KOPT-K1 (cell line): Measurements from ENCODE around the gene ROCK2.

Experiments used
- H3K27ac ChIP-seq: fragments of 200-600 bp; sonication (generic); 2 replicates; pipeline ENCODE4 v1.5.1; 2016; ENCODE audit warnings: antibody characterized with exemption, mild to moderate bottlenecking, low read depth, low read length; ENCODE audit not compliant: poor library complexity, severe bottlenecking
- H3K36me3 ChIP-seq: fragments of 200-600 bp; sonication (generic); 2 replicates; pipeline ENCODE4 v1.5.1; 2017; ENCODE audit warnings: antibody characterized with exemption, mild to moderate bottlenecking, low read length, moderate library complexity; ENCODE audit not compliant: insufficient read depth
- H3K9me3 ChIP-seq: fragments of 200-600 bp; sonication (generic); 2 replicates; pipeline ENCODE4 v1.5.1; 2017; ENCODE audit warnings: antibody characterized with exemption, low read length, mild to moderate bottlenecking; ENCODE audit not compliant: insufficient read depth, poor library complexity, severe bottlenecking

The ROCK2 gene

DNA sequence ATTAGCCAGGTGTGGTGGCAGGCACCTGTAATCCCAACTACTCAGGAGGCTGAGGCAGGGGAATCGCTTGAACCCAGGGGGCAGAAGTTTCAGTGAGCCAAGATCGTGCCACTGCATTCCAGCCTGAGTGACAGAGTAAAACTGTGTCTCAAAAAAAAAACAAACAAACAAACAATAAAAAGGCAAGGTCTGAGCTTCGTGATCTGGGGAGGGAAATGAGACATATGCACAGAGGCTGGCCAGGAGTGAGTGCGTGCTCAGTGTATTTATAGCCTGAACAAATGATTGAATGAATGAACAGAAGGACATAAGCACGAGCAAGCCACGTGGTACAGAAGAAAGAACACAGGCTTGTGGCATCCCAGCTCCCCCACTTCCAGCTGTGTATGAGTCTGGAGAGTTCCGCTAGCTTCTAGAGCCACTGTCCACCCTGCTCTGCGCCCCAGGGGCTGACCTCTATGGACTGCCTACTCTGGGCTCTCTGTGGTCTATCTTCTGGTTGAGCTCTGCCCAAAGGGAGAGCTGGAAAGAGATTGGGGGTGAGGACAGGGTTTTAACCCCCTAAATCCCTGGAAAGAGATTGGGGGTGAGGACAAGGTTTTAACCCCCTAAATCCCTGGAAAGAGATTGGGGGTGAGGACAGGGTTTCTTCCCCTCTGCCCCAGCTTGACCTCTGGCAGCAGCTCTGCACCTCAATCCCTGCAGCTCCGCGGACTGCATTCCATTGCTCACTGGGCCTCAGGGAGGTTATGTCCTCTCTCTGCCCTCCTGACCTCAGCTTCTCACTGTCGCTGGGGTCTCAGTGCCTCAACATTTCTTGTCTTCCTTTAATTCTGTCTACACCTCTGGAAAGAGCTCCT is 11.0 kb upstream of the ROCK2 start:
- Histone ChIP-seq H3K27ac (no peak overlapping the region), H3K36me3 (no peaks in the 10 kb centered on the region), H3K9me3 (no peaks in the 10 kb centered on the region)

DNA sequence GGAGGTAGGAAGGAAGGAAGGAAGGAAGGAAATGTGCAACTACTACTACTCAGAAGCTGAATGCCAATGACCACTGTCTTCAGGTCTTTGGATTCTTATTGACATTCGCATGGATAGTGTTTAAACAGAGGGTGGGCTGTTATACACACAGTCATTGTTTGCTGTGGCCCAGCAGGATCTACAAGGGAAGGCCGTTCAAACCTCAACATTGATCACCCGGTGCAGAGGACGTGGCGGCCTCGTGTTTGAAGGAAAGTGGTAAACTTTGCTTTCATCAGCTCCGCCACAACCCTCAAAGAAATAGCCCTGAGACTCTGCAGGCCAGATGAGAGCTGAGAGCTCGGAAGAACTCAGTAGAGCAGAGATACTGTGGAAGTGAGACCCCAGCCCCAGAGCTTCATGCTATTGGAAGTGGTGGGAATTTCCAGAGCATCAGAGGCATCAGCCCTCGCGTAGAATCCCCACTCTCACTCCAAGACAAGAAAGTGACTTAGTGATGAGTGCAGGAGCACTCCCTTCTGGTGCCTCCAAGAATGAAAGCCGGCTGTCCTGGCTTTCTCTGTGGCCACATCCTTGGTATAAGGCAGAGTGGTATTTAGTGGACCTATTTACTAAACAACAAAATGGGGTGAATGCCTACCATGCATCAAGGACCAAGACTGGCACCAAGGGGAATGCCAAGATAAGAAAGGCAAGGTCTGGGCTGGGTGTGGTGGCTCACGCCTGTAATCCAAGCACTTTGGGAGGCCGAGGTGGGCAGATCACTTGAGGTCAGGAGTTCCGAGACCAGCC is 10.1 kb upstream of the ROCK2 start:
- Histone ChIP-seq H3K27ac (no peak overlapping the region), H3K36me3 (no peaks in the 10 kb centered on the region), H3K9me3 (no peaks in the 10 kb centered on the region)

- Histone ChIP-seq H3K27ac (no peak overlapping the region), H3K36me3 (no peaks in the 10 kb centered on the region), H3K9me3 (no peaks in the 10 kb centered on the region)
These were observed 8.5 kb upstream of the ROCK2 start for GRCh38 chr2:11352781-11353537.

DNA sequence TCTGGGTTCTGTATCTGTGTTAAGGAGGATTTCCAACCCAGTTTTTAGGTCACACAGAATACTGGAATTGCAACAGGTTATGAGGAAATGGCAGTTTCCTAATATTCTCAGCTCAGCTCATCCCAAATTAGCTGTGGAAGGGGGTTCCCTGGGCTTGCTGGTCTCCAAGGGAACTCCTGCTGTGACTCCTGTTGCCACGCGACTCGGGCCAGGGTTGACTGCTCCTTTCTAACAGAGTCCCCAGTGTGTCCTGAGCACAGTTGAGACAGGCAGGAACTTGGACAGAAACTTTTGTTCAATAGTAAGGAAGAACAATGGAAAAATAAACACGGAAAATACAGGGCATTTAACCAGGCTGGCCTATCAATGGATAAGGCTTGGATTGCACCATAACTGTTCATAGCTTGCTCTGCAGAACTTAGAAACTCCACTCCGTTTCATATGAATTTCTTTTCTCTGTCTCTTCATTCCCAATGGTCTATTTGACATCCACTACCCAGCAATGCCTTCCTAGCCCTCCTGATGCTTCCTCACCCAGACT is 3.8 kb upstream of the ROCK2 start:
- H3K27ac ChIP-seq: no peak overlapping the region
- H3K36me3 ChIP-seq: no peaks in the 10 kb centered on the region

GRCh38 chr2:11347403-11347959 is 3.0 kb upstream of the ROCK2 start:
- Histone ChIP-seq H3K27ac (no peak overlapping the region), H3K9me3 (no peaks in the 10 kb centered on the region), H3K36me3 (no peaks in the 10 kb centered on the region)

More for the DNA sequence above, 3.8 kb upstream of the ROCK2 start:
- H3K9me3 ChIP-seq: no peaks in the 10 kb centered on the region

DNA sequence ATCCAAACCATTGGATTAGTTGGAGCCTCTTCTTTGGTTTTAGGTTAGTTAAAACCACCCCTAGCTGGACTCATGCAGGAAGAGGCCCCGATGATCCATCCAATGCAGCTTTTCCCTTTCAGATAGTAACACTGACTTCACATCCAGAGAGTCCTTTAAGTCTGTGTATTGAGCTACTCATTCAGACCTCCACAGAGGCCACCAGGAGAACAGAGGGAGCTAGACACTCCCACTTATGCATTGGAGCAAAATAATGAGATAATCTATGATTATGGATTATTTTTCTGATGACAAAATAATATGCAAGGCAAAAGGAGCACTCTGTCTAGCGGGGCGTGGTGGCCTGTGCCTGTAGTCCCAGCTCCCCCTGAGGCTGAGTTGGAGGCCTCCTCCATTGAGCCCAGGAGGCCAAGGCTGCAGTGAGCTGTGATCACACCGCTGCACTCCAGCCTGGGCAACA is 1.6 kb upstream of the ROCK2 start:
- no peak overlapping the region for H3K27ac ChIP-seq
- H3K36me3 ChIP-seq: no peaks in the 10 kb centered on the region
- no peaks in the 10 kb centered on the region for H3K9me3 ChIP-seq

- peak overlapping the region; percentile 66 for H3K27ac ChIP-seq
- H3K36me3 ChIP-seq: no peaks in the 10 kb centered on the region
- no peaks in the 10 kb centered on the region for H3K9me3 ChIP-seq
These were observed 681 bp upstream of the ROCK2 start for GRCh38 chr2:11344956-11345677.

DNA sequence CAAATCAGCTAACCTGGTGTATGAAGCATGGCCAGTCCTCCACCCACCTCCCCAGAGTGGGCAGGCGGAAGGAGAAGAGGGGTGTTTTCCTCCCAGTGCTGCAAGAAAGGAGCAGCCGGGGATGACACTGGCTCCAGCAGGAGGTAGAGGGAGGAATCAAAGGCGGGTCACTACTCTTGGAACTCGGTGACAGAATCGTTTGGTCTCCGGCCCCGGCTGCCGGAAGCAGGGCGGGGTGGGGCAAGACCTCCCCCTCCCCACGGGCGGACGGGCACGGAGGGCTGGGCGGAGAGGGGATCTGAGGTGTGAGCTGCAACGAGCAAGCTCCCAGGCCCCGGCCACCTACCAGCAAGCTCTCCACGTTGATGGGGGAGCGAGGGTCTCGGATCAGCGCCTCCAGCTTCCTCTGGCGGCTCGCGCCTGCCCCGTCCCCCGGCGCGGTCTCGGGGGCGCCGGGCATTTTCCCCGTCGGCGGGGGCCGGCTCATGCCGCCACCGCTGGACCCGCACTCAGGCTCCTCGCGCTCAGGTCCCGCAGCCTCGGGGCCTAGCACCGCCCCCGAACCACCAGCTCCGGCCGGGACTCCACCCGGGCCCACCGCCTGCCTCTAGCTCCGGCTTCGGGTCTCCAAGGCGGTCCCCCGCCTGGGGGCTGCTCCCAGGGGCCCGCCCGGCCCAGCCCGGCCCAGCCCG is 640 bp downstream of the ROCK2 start:
- Histone ChIP-seq H3K27ac (peak overlapping the region; percentile 66), H3K9me3 (no peaks in the 10 kb centered on the region), H3K36me3 (no peaks in the 10 kb centered on the region)

GRCh38 chr2:11343368-11343649 is 1.1 kb downstream of the ROCK2 start:
- Histone ChIP-seq H3K9me3 (no peaks in the 10 kb centered on the region), H3K36me3 (no peaks in the 10 kb centered on the region), H3K27ac (peak overlapping the region; percentile 66)

GRCh38 chr2:11342551-11343367 is 1.7 kb downstream of the ROCK2 start:
- Histone ChIP-seq H3K9me3 (peaks cover under 1% of the 10 kb centered on the region), H3K36me3 (no peaks in the 10 kb centered on the region), H3K27ac (peak overlapping the region; percentile 66)

GRCh38 chr2:11340717-11341116 is 3.7 kb downstream of the ROCK2 start:
- Histone ChIP-seq H3K9me3 (peaks cover 6% of the 10 kb centered on the region), H3K27ac (no peak overlapping the region)

GRCh38 chr2:11339508-11340083 is 4.8 kb downstream of the ROCK2 start:
- Histone ChIP-seq H3K9me3 (peaks cover 6% of the 10 kb centered on the region), H3K27ac (no peak overlapping the region), H3K36me3 (no peaks in the 10 kb centered on the region)

More at GRCh38 chr2:11340717-11341116, 3.7 kb downstream of the ROCK2 start:
- H3K36me3 ChIP-seq: no peaks in the 10 kb centered on the region

DNA sequence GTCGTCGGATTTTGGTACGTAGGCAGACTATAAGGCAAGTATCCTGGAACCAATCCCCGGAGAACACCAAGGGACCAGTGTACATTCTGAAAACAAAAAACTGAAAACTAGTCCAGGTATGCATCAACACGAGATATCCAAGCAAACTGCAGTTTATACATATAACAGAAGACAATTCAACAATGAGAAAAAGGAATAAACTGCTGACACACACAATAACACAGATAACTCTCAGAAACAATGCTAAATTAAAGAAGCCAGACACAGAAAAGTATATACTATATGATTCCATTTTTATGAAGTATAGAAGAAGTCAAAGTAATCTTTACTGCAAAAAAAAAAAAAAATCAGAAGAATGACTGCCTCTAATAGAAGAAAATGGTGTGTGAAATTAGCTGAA is 5.9 kb downstream of the ROCK2 start:
- no peak overlapping the region for H3K27ac ChIP-seq
- peaks cover 6% of the 10 kb centered on the region for H3K9me3 ChIP-seq
- H3K36me3 ChIP-seq: no peaks in the 10 kb centered on the region
